WERI-Rb-1 (cell line): ENCODE measurements around the gene PLSCR3.
A peak's percentile ranks its signal among the peaks of the same experiment; 100 is the strongest.

Source experiments
- DNase-seq: peaks from one replicate; pipeline ENCODE4 v3.0.0-alpha.2; 2020
- H3K27ac ChIP-seq: fragments of 250-450 bp; sonication (Bioruptor Pico); 2 replicates; pipeline ENCODE4 v1.5.1; 2020; ENCODE audit warnings: mild to moderate bottlenecking, moderate library complexity
- H3K27me3 ChIP-seq: fragments of 250-450 bp; sonication (Bioruptor Pico); 2 replicates; pipeline ENCODE4 v1.5.1; 2021; ENCODE audit warnings: mild to moderate bottlenecking, low read depth, moderate library complexity; ENCODE audit not compliant: insufficient read depth, severe bottlenecking
- H3K36me3 ChIP-seq: fragments of 250-450 bp; sonication (Bioruptor Pico); 2 replicates; pipeline ENCODE4 v1.5.1; 2020; ENCODE audit warnings: mild to moderate bottlenecking, moderate library complexity
- H3K4me3 ChIP-seq: 2 replicates; pipeline ENCODE4 v1.5.1; 2011; ENCODE audit warnings: low read depth, mild to moderate bottlenecking, control low read depth, low read length
- H3K9me3 ChIP-seq: fragments of 250-450 bp; sonication (Bioruptor Pico); 2 replicates; pipeline ENCODE4 v1.5.1; 2021; ENCODE audit warnings: mild to moderate bottlenecking, moderate library complexity; ENCODE audit not compliant: severe bottlenecking
- CTCF ChIP-seq: IDR thresholded peaks from 2 replicates; pipeline ENCODE4 v1.5.1; 2011; ENCODE audit warnings: low read depth, mild to moderate bottlenecking, control low read depth, inconsistent platforms, low read length

The PLSCR3 gene

GRCh38 chr17:7384489-7385081 is 9.7 kb downstream of the PLSCR3 start:
- Histone ChIP-seq H3K27ac (no peak overlapping the region), H3K4me3 (no peak overlapping the region), H3K9me3 (no peaks in the 10 kb centered on the region), H3K27me3 (no peaks in the 10 kb centered on the region), H3K36me3 (peaks cover 30% of the 10 kb centered on the region)
- no peak for DNase-seq
- no peak for TF ChIP-seq CTCF

- no peak for DNase-seq
- no peak for TF ChIP-seq CTCF
- H3K36me3 ChIP-seq, result peaks cover 24% of the 10 kb centered on the region
- H3K27ac ChIP-seq, result no peak overlapping the region
- no peak overlapping the region for H3K4me3 ChIP-seq
- no peaks in the 10 kb centered on the region for H3K27me3 ChIP-seq
- H3K9me3 ChIP-seq, result no peaks in the 10 kb centered on the region
Measured at GRCh38 chr17:7383742-7384488, 10.4 kb downstream of the PLSCR3 start.

GRCh38 chr17:7383371-7383741 is 11.0 kb downstream of the PLSCR3 start:
- Histone ChIP-seq H3K9me3 (no peaks in the 10 kb centered on the region), H3K27ac (no peak overlapping the region), H3K27me3 (no peaks in the 10 kb centered on the region), H3K36me3 (peaks cover 18% of the 10 kb centered on the region), H3K4me3 (no peak overlapping the region)
- no peak for TF ChIP-seq CTCF
- DNase-seq, result no peak

- peaks cover 17% of the 10 kb centered on the region for H3K36me3 ChIP-seq
- H3K4me3 ChIP-seq, result no peak overlapping the region
- H3K27me3 ChIP-seq, result no peaks in the 10 kb centered on the region
- no peak for TF ChIP-seq CTCF
- DNase-seq, result no peak
- H3K27ac ChIP-seq, result no peak overlapping the region
- no peaks in the 10 kb centered on the region for H3K9me3 ChIP-seq
Measured at GRCh38 chr17:7382901-7383300, 11.4 kb downstream of the PLSCR3 start.

- peak within 1 kb of the TSS; percentile 19; the same call in 1 of the 2 replicates for H3K27ac ChIP-seq
- H3K4me3 ChIP-seq, result peak within 1 kb of the TSS; percentile 61
- no peaks in the 10 kb centered on the region for H3K27me3 ChIP-seq
- peaks cover 17% of the 10 kb centered on the region for H3K36me3 ChIP-seq
- TF ChIP-seq CTCF, result no peak
- no peaks in the 10 kb centered on the region for H3K9me3 ChIP-seq
- peak; percentile 72 for DNase-seq
Measured at GRCh38 chr17:7380855-7381683, 13.3 kb downstream of the PLSCR3 start, which contains the start of gene TNK1. TNK1 (plus strand) TSS chr17:7381089; CDS start chr17:7382927, 1,838 bp downstream.
